H9 (cell line): ENCODE measurements around the gene B4GALT6. TPM values are rescaled to one million over a fixed set of nuclear protein-coding genes. Genes with fewer than 3 reads are reported as not detected.

Experiments
- DNase-seq: peaks from one replicate; pipeline ENCODE4 v3.0.0-alpha.2; 2017
- H2AFZ ChIP-seq: one replicate; pipeline ENCODE4 v1.6.1; 2013; ENCODE audit warnings: mild to moderate bottlenecking, low read length, control low read depth, moderate library complexity
- H2AK5ac ChIP-seq: 2 replicates; pipeline ENCODE4 v1.6.1; 2013; ENCODE audit warnings: low read length, control low read depth, mixed read lengths; ENCODE audit not compliant: insufficient read length
- H2BK120ac ChIP-seq: one replicate; pipeline ENCODE4 v1.6.1; 2013; ENCODE audit warnings: low read depth, mild to moderate bottlenecking, low read length, control low read depth, inconsistent platforms; ENCODE audit not compliant: poor library complexity, severe bottlenecking
- H2BK12ac ChIP-seq: 2 replicates; pipeline ENCODE4 v1.6.1; 2013; ENCODE audit warnings: low read length, control low read depth, mixed read lengths, low read depth; ENCODE audit not compliant: insufficient read length
- H2BK15ac ChIP-seq: 2 replicates; pipeline ENCODE4 v1.6.1; 2013; ENCODE audit warnings: low read depth, low read length, control low read depth
- H2BK20ac ChIP-seq: one replicate; pipeline ENCODE4 v1.6.1; 2013; ENCODE audit warnings: low read depth, mild to moderate bottlenecking, low read length, control low read depth, inconsistent platforms; ENCODE audit not compliant: poor library complexity, severe bottlenecking
- H2BK5ac ChIP-seq: 2 replicates; pipeline ENCODE4 v1.6.1; 2013; ENCODE audit warnings: low read length, control low read depth, mixed read lengths; ENCODE audit not compliant: insufficient read length
- H3K14ac ChIP-seq: 2 replicates; pipeline ENCODE4 v1.6.1; 2013; ENCODE audit warnings: low read length, control low read depth; ENCODE audit not compliant: insufficient read depth
- H3K18ac ChIP-seq: 2 replicates; pipeline ENCODE4 v1.6.1; 2013; ENCODE audit warnings: low read depth, mild to moderate bottlenecking, mixed read lengths, low read length, control low read depth; ENCODE audit not compliant: insufficient read length
- H3K23ac ChIP-seq: 2 replicates; pipeline ENCODE4 v1.6.1; 2013; ENCODE audit warnings: low read length, control low read depth, mixed read lengths, low read depth; ENCODE audit not compliant: insufficient read length
- H3K23me2 ChIP-seq: 2 replicates; pipeline ENCODE4 v1.6.1; 2013; ENCODE audit warnings: low read depth, mild to moderate bottlenecking, mixed read lengths, low read length, control low read depth; ENCODE audit not compliant: insufficient read length, poor library complexity, severe bottlenecking
- H3K27ac ChIP-seq: 2 replicates; pipeline ENCODE4 v1.5.1; 2013; ENCODE audit warnings: low read length, control low read depth, mixed read lengths, low read depth; ENCODE audit not compliant: insufficient read length
- H3K27me3 ChIP-seq: 2 replicates; pipeline ENCODE4 v1.6.1; 2013; ENCODE audit warnings: low read length, control low read depth, inconsistent platforms; ENCODE audit not compliant: insufficient read depth
- H3K4ac ChIP-seq: 2 replicates; pipeline ENCODE4 v1.6.1; 2013; ENCODE audit warnings: low read depth, mild to moderate bottlenecking, control low read depth, inconsistent platforms, low read length, moderate library complexity
- H3K4me1 ChIP-seq: 2 replicates; pipeline ENCODE4 v1.6.1; 2013; ENCODE audit warnings: low read length, control low read depth, inconsistent platforms; ENCODE audit not compliant: insufficient read depth
- H3K4me2 ChIP-seq: 2 replicates; pipeline ENCODE4 v1.6.1; 2013; ENCODE audit warnings: low read length, control low read depth, mixed read lengths; ENCODE audit not compliant: insufficient read length, insufficient read depth
- H3K56ac ChIP-seq: 2 replicates; pipeline ENCODE4 v1.6.1; 2013; ENCODE audit warnings: low read depth, mild to moderate bottlenecking, mixed read lengths, low read length, control low read depth; ENCODE audit not compliant: insufficient read length
- H3K79me1 ChIP-seq: 2 replicates; pipeline ENCODE4 v1.6.1; 2013; ENCODE audit warnings: low read depth, mild to moderate bottlenecking, moderate library complexity, low read length, control low read depth, inconsistent platforms; ENCODE audit not compliant: insufficient read depth, poor library complexity, severe bottlenecking
- H3K79me2 ChIP-seq: 2 replicates; pipeline ENCODE4 v1.6.1; 2013; ENCODE audit warnings: low read length, control low read depth, inconsistent platforms; ENCODE audit not compliant: insufficient read depth
- H3K9ac ChIP-seq: 2 replicates; pipeline ENCODE4 v1.6.1; 2013; ENCODE audit warnings: low read length, control low read depth, mixed read lengths; ENCODE audit not compliant: insufficient read length; ENCODE audit errors: extremely low read depth
- H3K9me3 ChIP-seq: one replicate; pipeline ENCODE4 v1.6.1; 2013; ENCODE audit warnings: low read depth, low read length, inconsistent platforms; ENCODE audit not compliant: control insufficient read depth
- H3T11ph ChIP-seq: one replicate; pipeline ENCODE4 v1.6.1; 2013; ENCODE audit warnings: mild to moderate bottlenecking, low read length, control low read depth, inconsistent platforms
- H4K20me1 ChIP-seq: one replicate; pipeline ENCODE4 v1.6.1; 2013; ENCODE audit not compliant: control insufficient read depth, insufficient read length, insufficient read depth
- H4K5ac ChIP-seq: 2 replicates; pipeline ENCODE4 v1.6.1; 2013; ENCODE audit warnings: low read depth, mild to moderate bottlenecking, mixed read lengths, low read length, control low read depth; ENCODE audit not compliant: insufficient read length
- H4K8ac ChIP-seq: replicated peaks from 2 replicates; pipeline ENCODE4 v1.6.1; 2013; ENCODE audit warnings: low read length, control low read depth, mixed read lengths, low read depth; ENCODE audit not compliant: insufficient read length
- H4K91ac ChIP-seq: 2 replicates; pipeline ENCODE4 v1.6.1; 2013; ENCODE audit warnings: low read depth, mild to moderate bottlenecking, moderate library complexity, mixed read lengths, low read length, control low read depth; ENCODE audit not compliant: insufficient read length
- H3K27ac Mint-ChIP-seq, 3 experiments: 2 replicates in 2 of 3; 3 replicates in 1 of 3; pipeline ENCODE4 v1.8.0; 2020 to 2021; ENCODE audit warnings: mixed read lengths in 3 of 3, mild to moderate bottlenecking in 1 of 3, moderate library complexity in 1 of 3
- H3K27me3 Mint-ChIP-seq: 2 replicates; pipeline ENCODE4 v1.8.0; 2021; ENCODE audit warnings: low read depth, mild to moderate bottlenecking, moderate library complexity, mixed read lengths
- H3K36me3 Mint-ChIP-seq, 3 experiments: 2 replicates in 2 of 3; 3 replicates in 1 of 3; pipeline ENCODE4 v1.8.0; 2020 to 2021; ENCODE audit warnings: low read depth in 3 of 3, mixed read lengths in 3 of 3; ENCODE audit not compliant: insufficient read depth in 1 of 3
- H3K4me1 Mint-ChIP-seq, 2 experiments: 2 replicates each; pipeline ENCODE4 v1.8.0; 2020; ENCODE audit warnings: mixed read lengths in 2 of 2
- H3K4me3 Mint-ChIP-seq, 2 experiments: 2 replicates in 1 of 2; 3 replicates in 1 of 2; pipeline ENCODE4 v1.8.0; 2020 to 2021; ENCODE audit warnings: mild to moderate bottlenecking in 2 of 2, mixed read lengths in 2 of 2, moderate library complexity in 1 of 2
- H3K9me3 Mint-ChIP-seq, 2 experiments: 2 replicates in 1 of 2; 3 replicates in 1 of 2; pipeline ENCODE4 v1.8.0; 2020; ENCODE audit warnings: mild to moderate bottlenecking in 2 of 2, mixed read lengths in 2 of 2, moderate library complexity in 1 of 2
- CTCF ChIP-seq: fragments of 200-600 bp; sonication (generic); conservative IDR thresholded peaks from 3 replicates; pipeline ENCODE4 v1.8.0; 2021; ENCODE audit warnings: antibody characterized with exemption, mild to moderate bottlenecking
- WGBS: extraction: QIAGEN DNeasy Blood & Tissue Kit; methylation state at CpG from one replicate; pipeline ENCODE4 v1.1.7; 2013; ENCODE audit warnings: missing lambda C conversion rate, low lambda C conversion rate, mixed read lengths; ENCODE audit not compliant: insufficient read length; ENCODE audit errors: extremely low coverage; 5-methylcytosine and 5-hydroxymethylcytosine counted together
- total RNA-seq: library from RNA; stranded (reverse); gene quantifications from 2 replicates; pipeline ENCODE4 v1.2.1, GENCODE V29; 2021

The B4GALT6 gene
- total RNA-seq, 1 experiment from 2014 or later, result 34.1 TPM

GRCh38 chr18:31671951-31672350 is 12.4 kb downstream of the B4GALT6 start:
- Histone ChIP-seq H3K56ac (no peak overlapping the region), H2BK5ac (no peak overlapping the region), H3K4me1 (peaks cover 8% of the 10 kb centered on the region), H3K18ac (no peak overlapping the region), H2BK12ac (no peak overlapping the region), H3K27ac (no peak overlapping the region), H3K4me2 (no peak overlapping the region), H4K20me1 (no peaks in the 10 kb centered on the region), H2BK15ac (no peak overlapping the region), H3K4ac (no peak overlapping the region), H3K79me1 (peaks cover 5% of the 10 kb centered on the region), H3K79me2 (peaks cover 4% of the 10 kb centered on the region; the same call in 1 of the 2 replicates), H2AK5ac (no peak overlapping the region), H4K91ac (no peak overlapping the region), H3K23ac (no peak overlapping the region), H3K9ac (no peak overlapping the region), H4K5ac (no peak overlapping the region), H3K9me3 (no peaks in the 10 kb centered on the region), H3K27me3 (no peaks in the 10 kb centered on the region), H2BK20ac (no peak overlapping the region), H3K23me2 (no peaks in the 10 kb centered on the region), H2AFZ (no peak overlapping the region), H3T11ph (no peak overlapping the region), H3K14ac (no peak overlapping the region), H4K8ac (no peak overlapping the region), H2BK120ac (no peak overlapping the region)
- peaks cover 12 to 19% of the 10 kb centered on the region in 2 experiments for H3K4me1 Mint-ChIP-seq
- no peak for TF ChIP-seq CTCF
- H3K27me3 Mint-ChIP-seq, result no peaks in the 10 kb centered on the region
- H3K27ac Mint-ChIP-seq, result no peak overlapping the region
- peaks cover 2 to 5% (median 3%) of the 10 kb centered on the region in 3 experiments; a peak in 4 of 7 replicates for H3K36me3 Mint-ChIP-seq
- no peak overlapping the region for H3K4me3 Mint-ChIP-seq
- no CpG with 5 or more reads among the region's 1 CpG for WGBS
- DNase-seq, result no peak
- no peaks in the 10 kb centered on the region for H3K9me3 Mint-ChIP-seq
